ENCODE measurements around the gene GAGE12G. TPM values are rescaled to one million over a fixed set of nuclear protein-coding genes. Genes with fewer than 3 reads are reported as not detected.
"Not testable (repeated sequence)": the region's sequence is repeated elsewhere in the genome, so short reads cannot be mapped to it uniquely, and the experiment has no call there.

Gene GAGE12G, protein sequence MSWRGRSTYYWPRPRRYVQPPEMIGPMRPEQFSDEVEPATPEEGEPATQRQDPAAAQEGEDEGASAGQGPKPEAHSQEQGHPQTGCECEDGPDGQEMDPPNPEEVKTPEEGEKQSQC
- not detected for polyA plus RNA-seq (ENCODE audit: insufficient read length)

DNA sequence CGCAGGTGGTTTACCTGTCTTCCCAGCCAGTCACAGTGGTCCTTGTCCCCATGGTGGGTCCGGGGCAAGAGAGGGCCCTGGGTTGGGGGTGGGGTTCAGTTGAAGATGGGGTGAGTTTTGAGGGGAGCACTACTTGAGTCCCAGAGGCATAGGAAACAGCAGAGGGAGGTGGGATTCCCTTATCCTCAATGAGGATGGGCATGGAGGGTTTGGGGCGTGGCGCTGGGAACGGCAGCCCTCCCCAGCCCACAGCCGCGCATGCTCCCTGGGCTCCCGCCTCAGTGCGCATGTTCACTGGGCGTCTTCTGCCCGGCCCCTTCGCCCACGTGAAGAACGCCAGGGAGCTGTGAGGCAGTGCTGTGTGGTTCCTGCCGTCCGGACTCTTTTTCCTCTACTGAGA lies at the start of gene GAGE12G:
TSS of gene GAGE12G (plus strand) at position 301 of the 400 bp plus-strand sequence. CDS start 1,155 bp downstream, outside the sequence.
- not testable (repeated sequence) for DNase-seq (ENCODE audit: low read depth)

DNA sequence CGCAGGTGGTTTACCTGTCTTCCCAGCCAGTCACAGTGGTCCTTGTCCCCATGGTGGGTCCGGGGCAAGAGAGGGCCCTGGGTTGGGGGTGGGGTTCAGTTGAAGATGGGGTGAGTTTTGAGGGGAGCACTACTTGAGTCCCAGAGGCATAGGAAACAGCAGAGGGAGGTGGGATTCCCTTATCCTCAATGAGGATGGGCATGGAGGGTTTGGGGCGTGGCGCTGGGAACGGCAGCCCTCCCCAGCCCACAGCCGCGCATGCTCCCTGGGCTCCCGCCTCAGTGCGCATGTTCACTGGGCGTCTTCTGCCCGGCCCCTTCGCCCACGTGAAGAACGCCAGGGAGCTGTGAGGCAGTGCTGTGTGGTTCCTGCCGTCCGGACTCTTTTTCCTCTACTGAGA lies 38.3 kb upstream of the GAGE12G start, which contains the start of gene GAGE12C:
TSS of gene GAGE12C (plus strand) at position 301 of the 400 bp plus-strand sequence. CDS start 1,155 bp downstream, outside the sequence.
- not testable (repeated sequence) for DNase-seq (ENCODE audit: low read depth)

DNA sequence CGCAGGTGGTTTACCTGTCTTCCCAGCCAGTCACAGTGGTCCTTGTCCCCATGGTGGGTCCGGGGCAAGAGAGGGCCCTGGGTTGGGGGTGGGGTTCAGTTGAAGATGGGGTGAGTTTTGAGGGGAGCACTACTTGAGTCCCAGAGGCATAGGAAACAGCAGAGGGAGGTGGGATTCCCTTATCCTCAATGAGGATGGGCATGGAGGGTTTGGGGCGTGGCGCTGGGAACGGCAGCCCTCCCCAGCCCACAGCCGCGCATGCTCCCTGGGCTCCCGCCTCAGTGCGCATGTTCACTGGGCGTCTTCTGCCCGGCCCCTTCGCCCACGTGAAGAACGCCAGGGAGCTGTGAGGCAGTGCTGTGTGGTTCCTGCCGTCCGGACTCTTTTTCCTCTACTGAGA lies 28.8 kb upstream of the GAGE12G start, which contains the start of gene GAGE12D:
TSS of gene GAGE12D (plus strand) at position 301 of the 400 bp plus-strand sequence. CDS start 1,155 bp downstream, outside the sequence.
- DNase-seq (ENCODE audit: low read depth) = not testable (repeated sequence)

DNA sequence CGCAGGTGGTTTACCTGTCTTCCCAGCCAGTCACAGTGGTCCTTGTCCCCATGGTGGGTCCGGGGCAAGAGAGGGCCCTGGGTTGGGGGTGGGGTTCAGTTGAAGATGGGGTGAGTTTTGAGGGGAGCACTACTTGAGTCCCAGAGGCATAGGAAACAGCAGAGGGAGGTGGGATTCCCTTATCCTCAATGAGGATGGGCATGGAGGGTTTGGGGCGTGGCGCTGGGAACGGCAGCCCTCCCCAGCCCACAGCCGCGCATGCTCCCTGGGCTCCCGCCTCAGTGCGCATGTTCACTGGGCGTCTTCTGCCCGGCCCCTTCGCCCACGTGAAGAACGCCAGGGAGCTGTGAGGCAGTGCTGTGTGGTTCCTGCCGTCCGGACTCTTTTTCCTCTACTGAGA lies 19.2 kb upstream of the GAGE12G start, which contains the start of gene GAGE12E:
TSS of gene GAGE12E (plus strand) at position 301 of the 400 bp plus-strand sequence. CDS start 1,155 bp downstream, outside the sequence.
- DNase-seq (ENCODE audit: low read depth) = not testable (repeated sequence)

DNA sequence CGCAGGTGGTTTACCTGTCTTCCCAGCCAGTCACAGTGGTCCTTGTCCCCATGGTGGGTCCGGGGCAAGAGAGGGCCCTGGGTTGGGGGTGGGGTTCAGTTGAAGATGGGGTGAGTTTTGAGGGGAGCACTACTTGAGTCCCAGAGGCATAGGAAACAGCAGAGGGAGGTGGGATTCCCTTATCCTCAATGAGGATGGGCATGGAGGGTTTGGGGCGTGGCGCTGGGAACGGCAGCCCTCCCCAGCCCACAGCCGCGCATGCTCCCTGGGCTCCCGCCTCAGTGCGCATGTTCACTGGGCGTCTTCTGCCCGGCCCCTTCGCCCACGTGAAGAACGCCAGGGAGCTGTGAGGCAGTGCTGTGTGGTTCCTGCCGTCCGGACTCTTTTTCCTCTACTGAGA lies 9.7 kb upstream of the GAGE12G start, which contains the start of gene GAGE12F:
TSS of gene GAGE12F (plus strand) at position 301 of the 400 bp plus-strand sequence. CDS start 1,155 bp downstream, outside the sequence.
- DNase-seq (ENCODE audit: low read depth) = not testable (repeated sequence)

DNA sequence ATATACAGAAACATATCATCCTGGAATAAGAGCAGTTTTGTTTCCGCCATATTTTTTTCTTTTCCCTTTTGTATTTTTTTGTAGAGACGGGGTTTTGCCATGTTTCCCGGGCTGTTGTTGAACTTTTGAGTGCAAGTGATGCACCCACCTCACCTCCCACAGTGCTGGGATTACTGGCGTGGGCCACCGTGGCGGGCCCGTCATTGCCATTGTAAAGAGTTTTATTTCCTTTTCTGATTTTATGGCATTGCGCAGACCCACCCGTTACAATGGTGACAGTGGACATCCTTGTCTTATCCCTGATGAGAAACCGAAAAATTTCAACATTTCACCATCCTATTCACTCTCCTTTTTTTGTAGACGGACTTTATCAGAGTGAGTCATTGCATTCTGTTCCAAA lies 1.5 kb upstream of the GAGE12G start:
- DNase-seq (ENCODE audit: low read depth) = not testable (repeated sequence)

DNA sequence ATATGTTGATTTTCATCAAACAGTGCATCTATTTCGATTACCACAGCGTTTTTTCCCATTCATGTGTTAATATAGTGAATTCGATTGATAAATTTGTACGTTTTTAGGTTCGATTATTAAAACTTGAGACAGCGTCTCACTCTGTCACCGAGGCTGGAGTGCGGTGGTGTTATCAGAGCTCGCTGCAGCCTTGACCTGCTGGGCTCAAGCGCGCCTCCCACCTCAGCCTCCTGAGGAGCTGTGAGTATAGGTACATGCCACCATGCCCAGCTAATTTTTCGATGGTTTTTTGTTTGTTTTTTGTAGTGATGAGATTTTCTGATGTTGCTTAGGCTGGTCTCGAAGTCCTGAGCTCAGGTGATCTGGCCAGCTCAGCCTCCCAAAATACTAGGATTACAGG lies 1.0 kb upstream of the GAGE12G start:
- DNase-seq (ENCODE audit: low read depth) = not testable (repeated sequence)

DNA sequence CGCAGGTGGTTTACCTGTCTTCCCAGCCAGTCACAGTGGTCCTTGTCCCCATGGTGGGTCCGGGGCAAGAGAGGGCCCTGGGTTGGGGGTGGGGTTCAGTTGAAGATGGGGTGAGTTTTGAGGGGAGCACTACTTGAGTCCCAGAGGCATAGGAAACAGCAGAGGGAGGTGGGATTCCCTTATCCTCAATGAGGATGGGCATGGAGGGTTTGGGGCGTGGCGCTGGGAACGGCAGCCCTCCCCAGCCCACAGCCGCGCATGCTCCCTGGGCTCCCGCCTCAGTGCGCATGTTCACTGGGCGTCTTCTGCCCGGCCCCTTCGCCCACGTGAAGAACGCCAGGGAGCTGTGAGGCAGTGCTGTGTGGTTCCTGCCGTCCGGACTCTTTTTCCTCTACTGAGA lies 9.4 kb downstream of the GAGE12G start, which contains the start of gene GAGE12H:
TSS of gene GAGE12H (plus strand) at position 301 of the 400 bp plus-strand sequence. CDS start 1,155 bp downstream, outside the sequence.
- not testable (repeated sequence) for DNase-seq (ENCODE audit: low read depth)

DNA sequence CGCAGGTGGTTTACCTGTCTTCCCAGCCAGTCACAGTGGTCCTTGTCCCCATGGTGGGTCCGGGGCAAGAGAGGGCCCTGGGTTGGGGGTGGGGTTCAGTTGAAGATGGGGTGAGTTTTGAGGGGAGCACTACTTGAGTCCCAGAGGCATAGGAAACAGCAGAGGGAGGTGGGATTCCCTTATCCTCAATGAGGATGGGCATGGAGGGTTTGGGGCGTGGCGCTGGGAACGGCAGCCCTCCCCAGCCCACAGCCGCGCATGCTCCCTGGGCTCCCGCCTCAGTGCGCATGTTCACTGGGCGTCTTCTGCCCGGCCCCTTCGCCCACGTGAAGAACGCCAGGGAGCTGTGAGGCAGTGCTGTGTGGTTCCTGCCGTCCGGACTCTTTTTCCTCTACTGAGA lies 19.0 kb downstream of the GAGE12G start, which contains the start of gene GAGE2A:
TSS of gene GAGE2A (plus strand) at position 301 of the 400 bp plus-strand sequence. CDS start 1,155 bp downstream, outside the sequence.
- not testable (repeated sequence) for DNase-seq (ENCODE audit: low read depth)

DNA sequence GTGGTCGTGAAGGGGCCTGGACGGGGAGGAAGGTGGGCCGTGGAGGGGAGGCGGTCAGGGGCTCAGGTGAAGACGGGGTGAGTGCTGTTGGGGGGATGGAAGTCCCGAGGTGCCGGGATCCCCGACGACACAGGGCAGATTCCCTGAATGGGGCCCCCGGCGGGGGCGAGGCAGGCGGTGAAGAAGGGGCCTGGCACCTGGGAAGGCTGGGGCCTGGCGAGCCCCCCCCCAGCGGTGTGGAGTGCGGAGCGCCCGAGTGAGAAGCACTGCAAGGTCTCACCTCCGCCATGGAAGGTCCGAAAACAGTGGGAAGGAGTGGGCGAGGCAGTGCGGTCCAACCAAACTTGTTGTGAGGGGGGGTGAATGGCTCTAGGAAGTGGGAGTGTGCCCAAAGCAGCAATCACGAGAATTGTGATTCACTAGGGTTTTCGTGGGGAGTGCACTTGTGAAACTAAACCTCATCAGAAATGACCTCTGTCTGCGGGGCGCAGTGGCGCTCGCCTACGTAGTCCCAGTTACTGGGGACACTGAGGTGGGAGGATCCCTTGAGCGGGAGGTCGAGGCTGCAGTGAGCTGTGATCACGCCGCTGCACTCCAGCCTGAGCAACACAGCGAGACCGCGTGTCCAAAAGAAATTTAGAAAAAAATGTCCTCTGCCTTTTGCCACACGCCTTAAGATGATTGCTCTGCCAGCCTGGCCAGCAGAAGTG lies 19.7 kb downstream of the GAGE12G start:
- DNase-seq (ENCODE audit: low read depth) = not testable (repeated sequence)

DNA sequence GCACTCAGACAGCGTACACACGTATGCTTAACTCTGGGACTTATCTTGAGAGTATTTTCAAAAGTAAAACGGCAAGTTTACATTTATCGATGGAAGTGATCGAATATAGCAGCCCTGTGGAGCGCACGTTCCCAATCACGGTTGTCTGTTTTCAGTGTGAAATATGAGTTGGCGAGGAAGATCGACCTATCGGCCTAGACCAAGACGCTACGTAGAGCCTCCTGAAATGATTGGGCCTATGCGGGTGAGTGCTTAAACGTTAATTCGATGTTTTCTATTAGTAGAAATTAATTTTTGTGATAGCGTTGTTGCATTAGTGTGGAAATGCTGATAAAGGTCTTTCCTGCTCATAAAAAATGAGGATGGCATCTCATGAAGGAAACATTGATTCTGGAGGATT lies 20.3 kb downstream of the GAGE12G start:
- not testable (repeated sequence) for DNase-seq (ENCODE audit: low read depth)

DNA sequence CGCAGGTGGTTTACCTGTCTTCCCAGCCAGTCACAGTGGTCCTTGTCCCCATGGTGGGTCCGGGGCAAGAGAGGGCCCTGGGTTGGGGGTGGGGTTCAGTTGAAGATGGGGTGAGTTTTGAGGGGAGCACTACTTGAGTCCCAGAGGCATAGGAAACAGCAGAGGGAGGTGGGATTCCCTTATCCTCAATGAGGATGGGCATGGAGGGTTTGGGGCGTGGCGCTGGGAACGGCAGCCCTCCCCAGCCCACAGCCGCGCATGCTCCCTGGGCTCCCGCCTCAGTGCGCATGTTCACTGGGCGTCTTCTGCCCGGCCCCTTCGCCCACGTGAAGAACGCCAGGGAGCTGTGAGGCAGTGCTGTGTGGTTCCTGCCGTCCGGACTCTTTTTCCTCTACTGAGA lies 28.5 kb downstream of the GAGE12G start, which contains the start of gene GAGE1:
TSS of gene GAGE1 (plus strand) at position 301 of the 400 bp plus-strand sequence. CDS start 1,155 bp downstream, outside the sequence.
- DNase-seq (ENCODE audit: low read depth) = not testable (repeated sequence)

DNA sequence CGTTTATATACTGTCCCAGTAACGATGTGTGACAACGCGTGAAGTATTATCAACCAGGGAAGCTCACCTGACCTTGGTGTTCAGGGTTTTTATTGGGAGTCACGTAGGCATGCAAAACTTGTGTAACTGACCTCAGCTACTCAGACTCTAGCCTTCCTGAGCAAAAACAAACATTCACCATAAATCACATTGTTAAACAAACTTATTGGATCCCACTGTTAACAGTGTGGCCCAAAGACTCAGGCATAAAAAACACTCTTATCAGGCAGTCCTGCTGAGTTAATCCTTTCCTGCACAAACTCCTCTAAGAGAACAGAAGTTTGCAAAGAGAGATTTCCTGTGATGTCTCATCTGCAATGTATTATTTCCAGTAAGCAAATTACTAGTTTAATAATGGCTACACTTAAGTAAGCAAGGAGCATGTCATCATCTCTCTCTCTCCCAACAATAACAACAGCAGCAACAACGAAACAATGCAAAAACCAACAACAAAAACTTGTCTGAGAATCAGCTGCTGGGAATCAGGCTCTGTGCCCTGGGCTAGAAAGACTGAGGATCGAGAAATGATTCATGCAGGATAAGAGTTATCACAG lies 40.6 kb downstream of the GAGE12G start:
- DNase-seq (ENCODE audit: low read depth) = no peak

DNA sequence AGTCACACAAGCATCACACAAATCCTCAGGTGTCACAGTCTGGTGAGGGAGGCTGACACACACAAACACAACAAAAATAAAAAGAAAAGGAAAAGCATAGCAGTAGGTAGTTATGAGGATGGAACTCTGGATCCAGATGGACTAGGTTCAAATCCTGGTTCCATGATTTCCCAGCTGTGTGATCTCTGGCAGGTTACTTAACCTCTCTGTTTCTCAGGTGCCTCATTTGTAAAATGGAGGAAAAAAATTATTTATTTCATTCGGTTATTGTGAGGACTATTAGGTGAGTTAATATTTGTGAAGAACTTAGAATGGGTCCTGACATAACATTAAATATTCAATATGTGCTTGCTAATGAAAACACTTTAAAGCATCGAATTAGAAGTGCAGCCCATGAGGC lies 48.4 kb downstream of the GAGE12G start:
- no peak for DNase-seq (ENCODE audit: low read depth)

Other genes starting within 250 kb of the GAGE12G start
- gene GAGE12J, start 248.4 kb upstream of the GAGE12G start, polyA plus RNA-seq (ENCODE audit: insufficient read length) = not detected
- not detected for gene GAGE13, start 238.8 kb upstream of the GAGE12G start, polyA plus RNA-seq (ENCODE audit: insufficient read length)
- not detected for gene GAGE12C, start 38.2 kb upstream of the GAGE12G start, polyA plus RNA-seq (ENCODE audit: insufficient read length)
- gene GAGE12D, start 28.7 kb upstream of the GAGE12G start, polyA plus RNA-seq (ENCODE audit: insufficient read length) = not detected
- gene GAGE12E, start 19.1 kb upstream of the GAGE12G start, polyA plus RNA-seq (ENCODE audit: insufficient read length) = not detected
- gene GAGE12F, start 9.6 kb upstream of the GAGE12G start, polyA plus RNA-seq (ENCODE audit: insufficient read length) = not detected
- gene GAGE12H, start 9.5 kb downstream of the GAGE12G start, polyA plus RNA-seq (ENCODE audit: insufficient read length) = not detected
- not detected for gene GAGE2A, start 19.1 kb downstream of the GAGE12G start, polyA plus RNA-seq (ENCODE audit: insufficient read length)
- gene GAGE1, start 28.6 kb downstream of the GAGE12G start, polyA plus RNA-seq (ENCODE audit: insufficient read length) = not detected
- gene PAGE1, start 125.6 kb downstream of the GAGE12G start, polyA plus RNA-seq (ENCODE audit: insufficient read length) = not detected